HepG2 (cell line): ENCODE results near the gene PKD1L1. TPM values are rescaled to one million over a fixed set of nuclear protein-coding genes. Genes with fewer than 3 reads are reported as not detected.

Experiments used
- ATAC-seq: fragments of 200-7000 bp; cut with Tn5 transposase; 3 replicates; pipeline ENCODE4 v1.9.1; 2020; ENCODE audit warnings: mild to moderate bottlenecking, moderate library complexity
- BruUV-seq: library from RNA; stranded (reverse); fragments of 400-500 nt; replicated peaks from 2 replicates; lab custom pipeline; 2021; lab: Mats Ljungman, UMichigan
- CTCF ChIA-PET: fragments of 300-600 bp; formaldehyde crosslinking; extraction: SDS; loops from one replicate; lab custom pipeline; 2021; ENCODE audit warnings: low total read pairs, inconsistent platforms, low intra/inter-chr PET ratio; lab: Yijun Ruan, JAX
- POLR2A ChIA-PET: fragments of 350-600 bp; sonication (Branson Sonifier 250); formaldehyde crosslinking; loops from one replicate; lab custom pipeline; 2020; ENCODE audit warnings: antibody characterized with exemption, inconsistent platforms; lab: Yijun Ruan, JAX
- DNase-seq: peaks from one replicate; pipeline ENCODE4 v3.0.0-alpha.2; 2015; ENCODE audit warnings: low spot score
- FAIRE-seq: peaks from 3 replicates; lab custom pipeline; 2011; peaks lifted over from hg19 to GRCh38; lab: Jason Lieb, UNC
- H2AFZ ChIP-seq: one replicate; pipeline ENCODE4 v1.6.1; 2011; ENCODE audit warnings: low read length, inconsistent platforms
- H3K27ac ChIP-seq: fragments of 300-600 bp; 3 replicates; pipeline ENCODE4 v1.8.0; 2011; ENCODE audit warnings: mixed run types, mild to moderate bottlenecking, mixed read lengths, low read length, inconsistent platforms; ENCODE audit not compliant: insufficient read depth; ENCODE audit errors: extremely low read length
- H3K27me3 ChIP-seq, 2 experiments: fragments of 200-600 bp in 1 of 2; 2 replicates in 1 of 2; 3 replicates in 1 of 2; pipeline versions ENCODE4 v1.6.0 to v1.8.0; 2011; ENCODE audit warnings: low read length in 2 of 2, mild to moderate bottlenecking in 2 of 2, moderate library complexity in 2 of 2, inconsistent platforms in 1 of 2; ENCODE audit not compliant: insufficient read depth in 2 of 2, control insufficient read depth in 1 of 2
- H3K36me3 ChIP-seq, 2 experiments: fragments of 200-600 bp in 1 of 2; replicated peaks in 1 of 2; 2 replicates in 1 of 2; 3 replicates in 1 of 2; pipeline versions ENCODE4 v1.5.1 to v1.8.0; 2011; ENCODE audit warnings: low read length in 2 of 2, inconsistent platforms in 1 of 2; ENCODE audit not compliant: insufficient read depth in 2 of 2, control insufficient read depth in 1 of 2
- H3K4me1 ChIP-seq: 2 replicates; pipeline ENCODE4 v1.5.1; 2012; ENCODE audit warnings: low read length, inconsistent platforms; ENCODE audit not compliant: insufficient read depth
- H3K4me2 ChIP-seq: 2 replicates; pipeline ENCODE4 v1.6.0; 2011; ENCODE audit warnings: low read depth, low read length, inconsistent platforms
- H3K4me3 ChIP-seq, 3 experiments: fragments of 200-600 bp in 1 of 3; sonication (generic), shearing (Covaris generic) in 1 of 3; replicated peaks in 1 of 3; 2 replicates each; pipeline ENCODE4 v1.5.1; 2011 to 2016; ENCODE audit warnings: low read length in 3 of 3, inconsistent platforms in 2 of 3, low read depth in 2 of 3, mild to moderate bottlenecking in 2 of 3, control low read depth in 1 of 3, mixed read lengths in 1 of 3; ENCODE audit not compliant: insufficient read depth in 1 of 3
- H3K79me2 ChIP-seq: one replicate; pipeline ENCODE4 v1.6.1; 2011; ENCODE audit warnings: low read length, inconsistent platforms; ENCODE audit not compliant: insufficient read depth
- H3K9ac ChIP-seq: 2 replicates; pipeline ENCODE4 v1.6.0; 2011; ENCODE audit warnings: mild to moderate bottlenecking, low read depth, low read length, inconsistent platforms; ENCODE audit not compliant: insufficient read depth
- H3K9me3 ChIP-seq: 2 replicates; pipeline ENCODE4 v1.5.1; 2012; ENCODE audit warnings: mild to moderate bottlenecking, low read length
- H4K20me1 ChIP-seq: 2 replicates; pipeline ENCODE4 v1.6.0; 2011; ENCODE audit warnings: inconsistent platforms, mild to moderate bottlenecking, low read length, moderate library complexity; ENCODE audit not compliant: insufficient read depth
- BRD4 ChIP-seq: sonication (generic); formaldehyde crosslinking; IDR thresholded peaks from 2 replicates; pipeline ENCODE4 v1.4.0; 2020; ENCODE audit warnings: missing genetic modification reagents
- E2F2 ChIP-seq: sonication (generic); formaldehyde crosslinking; IDR thresholded peaks from 2 replicates; pipeline ENCODE4 v1.4.0; 2020; ENCODE audit warnings: missing genetic modification reagents, borderline replicate concordance
- ELF1 ChIP-seq: sonication (generic); formaldehyde crosslinking; IDR thresholded peaks from 2 replicates; pipeline ENCODE4 v1.4.0; 2020; ENCODE audit warnings: missing genetic modification reagents
- ELF3 ChIP-seq: IDR thresholded peaks from 2 replicates; pipeline ENCODE4 v1.6.1; 2016; ENCODE audit warnings: missing genetic modification reagents, missing compliant biosample characterization
- FOXC1 ChIP-seq: sonication (generic); formaldehyde crosslinking; IDR thresholded peaks from 2 replicates; pipeline ENCODE4 v1.8.0; 2022; ENCODE audit warnings: mild to moderate bottlenecking, missing genetic modification reagents, borderline replicate concordance
- HNRNPLL ChIP-seq: fragments of 200-400 bp; formaldehyde crosslinking; IDR thresholded peaks from 2 replicates; pipeline ENCODE4 v1.6.1; 2017; ENCODE audit warnings: mild to moderate bottlenecking, low read depth, low read length; ENCODE audit not compliant: poor library complexity, severe bottlenecking
- MAFK ChIP-seq, 2 experiments: IDR thresholded peaks in 1 of 2; conservative IDR thresholded peaks in 1 of 2; 2 replicates each; pipeline ENCODE4 v1.6.1; 2011; ENCODE audit warnings: improper control_type of control experiment in 2 of 2, low read length in 2 of 2
- MBNL3 ChIP-seq: fragments of 250-450 bp; sonication (Bioruptor Pico); conservative IDR thresholded peaks from 2 replicates; pipeline ENCODE4 v1.8.0; 2022; ENCODE audit warnings: mild to moderate bottlenecking, inconsistent platforms
- MYPOP ChIP-seq: sonication (generic); formaldehyde crosslinking; IDR thresholded peaks from 2 replicates; pipeline ENCODE4 v1.8.1; 2023; ENCODE audit warnings: mild to moderate bottlenecking, moderate library complexity, missing genetic modification reagents
- ZNF687 ChIP-seq: sonication (generic); formaldehyde crosslinking; IDR thresholded peaks from 2 replicates; pipeline ENCODE4 v1.5.1; 2020; ENCODE audit warnings: mild to moderate bottlenecking, missing genetic modification reagents, moderate library complexity
- ZNF777 ChIP-seq: sonication (generic); formaldehyde crosslinking; IDR thresholded peaks from 2 replicates; pipeline ENCODE4 v1.4.0; 2020; ENCODE audit warnings: missing genetic modification reagents
- WGBS: methylation state at CpG from one replicate; pipeline ENCODE4 v1.1.6; 2017; ENCODE audit warnings: low lambda C conversion rate; 5-methylcytosine and 5-hydroxymethylcytosine counted together
- in situ Hi-C: cut with HindIII; loops from 2 replicates; pipeline ENCODE4 v1.10.0; 2017; ENCODE audit warnings: low pct_unique_long_range_greater_than_20kb; ENCODE audit not compliant: extremely low pct_ligation_motif_present
- intact Hi-C: fragments of 100-400 bp; cut with micrococcal nuclease; formaldehyde crosslinking; loops from one replicate; pipeline ENCODE4 v1.10.0; 2022; ENCODE audit not compliant: unreplicated experiment
- polyA plus RNA-seq, 8 experiments: library from polyadenylated mRNA; depleted of rRNA in 3 of 8; stranded (reverse) in 7 of 8; unstranded in 1 of 8; fragments of >200 nt; fragmentation: Illumina TruSeq in 4 of 8; extraction: Trizol in 4 of 8; gene quantifications; 2 replicates each; pipeline versions ENCODE4 v1.2.1 to v1.2.3, GENCODE V29; 2011 to 2016; ENCODE audit warnings: low read depth in 4 of 8, missing spikeins in 1 of 8, mixed read lengths in 1 of 8; ENCODE audit not compliant: insufficient read depth in 1 of 8
- total RNA-seq, 5 experiments: library from RNA; depleted of rRNA; stranded (reverse); fragments of >200 nt; fragmentation: Illumina TruSeq; extraction: Trizol; gene quantifications; 2 replicates each; pipeline ENCODE4 v1.2.3, GENCODE V29; 2016; ENCODE audit warnings: low read depth in 1 of 5

PKD1L1 gene
- total and polyA plus RNA-seq, 2 of the 13 experiments (the other 11 are each of a cell fraction or from before 2014, with no cell fraction given), result 0.01 TPM; not detected in 1

GRCh38 chr7:47779341-47779771 lies 168.9 kb downstream of the PKD1L1 start:
- Histone ChIP-seq H3K27ac (peak overlapping the region; percentile 64), H3K9ac (no peak overlapping the region), H3K4me2 (no peak overlapping the region), H3K79me2 (no peaks in the 10 kb centered on the region), H3K4me3 (no peak overlapping the region), H2AFZ (no peak overlapping the region), H3K9me3 (0 out of 2 replicates have a peak, but pooled peaks cover 5% of the 10 kb centered on the region), H3K4me1 (peaks cover 98% of the 10 kb centered on the region), H3K27me3 (no peaks in the 10 kb centered on the region), H3K36me3 (no peaks in the 10 kb centered on the region), H4K20me1 (no peaks in the 10 kb centered on the region)
- in situ Hi-C loops (no loop called here), intact Hi-C loops (loop anchor here (2.0 kb wide), 1 partner anchor 17 kb away; no protein-coding TSS in a partner anchor)
- DNase-seq, result no peak
- no TSS peak for BruUV-seq
- no peak for FAIRE-seq
- ATAC-seq, result no peak
- 88% methylated on average over 7 of the region's 7 CpGs for WGBS
- POLR2A ChIA-PET, result interaction anchor here (2.0 kb wide), 1 partner anchor 16 kb away, joined by 8 read pairs; no protein-coding TSS in a partner anchor
- TF ChIP-seq E2F2, result no peak
- TF ChIP-seq MBNL3 (CRISPR knock-in tag), result no peak
- TF ChIP-seq BRD4, result no peak
- no peak for TF ChIP-seq HNRNPLL
- TF ChIP-seq ELF3 (CRISPR knock-in tag), result no peak
- no peak for TF ChIP-seq ELF1
- no peak for TF ChIP-seq MYPOP (CRISPR knock-in tag)
- no peak for TF ChIP-seq ZNF687
- no peak for TF ChIP-seq MAFK (conservative IDR thresholded peaks at IDR 0.05 in 1 of 2, IDR thresholded peaks at IDR 0.05 in 1 of 2; ENCODE audit: low read length in 2 of 2)
- no peak for TF ChIP-seq FOXC1 (CRISPR knock-in tag)
- no peak for TF ChIP-seq ZNF777
- CTCF ChIA-PET, result no interaction called here
